HepG2 (cell line): ENCODE measurements around the gene CHM. TPM values are rescaled to one million over a fixed set of nuclear protein-coding genes. Genes with fewer than 3 reads are reported as not detected.

ENCODE experiments used
- ATAC-seq: fragments of 200-7000 bp; cut with Tn5 transposase; 3 replicates; pipeline ENCODE4 v1.9.1; 2020; ENCODE audit warnings: mild to moderate bottlenecking, moderate library complexity
- BruUV-seq: library from RNA; stranded (reverse); fragments of 400-500 nt; replicated peaks from 2 replicates; lab custom pipeline; 2021; lab: Mats Ljungman, UMichigan
- CTCF ChIA-PET: fragments of 300-600 bp; formaldehyde crosslinking; extraction: SDS; loops from one replicate; lab custom pipeline; 2021; ENCODE audit warnings: low total read pairs, inconsistent platforms, low intra/inter-chr PET ratio; lab: Yijun Ruan, JAX
- POLR2A ChIA-PET: fragments of 350-600 bp; sonication (Branson Sonifier 250); formaldehyde crosslinking; loops from one replicate; lab custom pipeline; 2020; ENCODE audit warnings: antibody characterized with exemption, inconsistent platforms; lab: Yijun Ruan, JAX
- DNase-seq: peaks from one replicate; pipeline ENCODE4 v3.0.0-alpha.2; 2015; ENCODE audit warnings: low spot score
- FAIRE-seq: peaks from 3 replicates; lab custom pipeline; 2011; peaks lifted over from hg19 to GRCh38; lab: Jason Lieb, UNC
- H2AFZ ChIP-seq: one replicate; pipeline ENCODE4 v1.6.1; 2011; ENCODE audit warnings: low read length, inconsistent platforms
- H3K27ac ChIP-seq: fragments of 300-600 bp; 3 replicates; pipeline ENCODE4 v1.8.0; 2011; ENCODE audit warnings: mixed run types, mild to moderate bottlenecking, mixed read lengths, low read length, inconsistent platforms; ENCODE audit not compliant: insufficient read depth; ENCODE audit errors: extremely low read length
- H3K27me3 ChIP-seq, 2 experiments: fragments of 200-600 bp in 1 of 2; 2 replicates in 1 of 2; 3 replicates in 1 of 2; pipeline versions ENCODE4 v1.6.0 to v1.8.0; 2011; ENCODE audit warnings: low read length in 2 of 2, mild to moderate bottlenecking in 2 of 2, moderate library complexity in 2 of 2, inconsistent platforms in 1 of 2; ENCODE audit not compliant: insufficient read depth in 2 of 2, control insufficient read depth in 1 of 2
- H3K36me3 ChIP-seq, 2 experiments: fragments of 200-600 bp in 1 of 2; replicated peaks in 1 of 2; 2 replicates in 1 of 2; 3 replicates in 1 of 2; pipeline versions ENCODE4 v1.5.1 to v1.8.0; 2011; ENCODE audit warnings: low read length in 2 of 2, inconsistent platforms in 1 of 2; ENCODE audit not compliant: insufficient read depth in 2 of 2, control insufficient read depth in 1 of 2
- H3K4me1 ChIP-seq: 2 replicates; pipeline ENCODE4 v1.5.1; 2012; ENCODE audit warnings: low read length, inconsistent platforms; ENCODE audit not compliant: insufficient read depth
- H3K4me2 ChIP-seq: 2 replicates; pipeline ENCODE4 v1.6.0; 2011; ENCODE audit warnings: low read depth, low read length, inconsistent platforms
- H3K4me3 ChIP-seq, 3 experiments: fragments of 200-600 bp in 1 of 3; sonication (generic), shearing (Covaris generic) in 1 of 3; replicated peaks in 1 of 3; 2 replicates each; pipeline ENCODE4 v1.5.1; 2011 to 2016; ENCODE audit warnings: low read length in 3 of 3, inconsistent platforms in 2 of 3, low read depth in 2 of 3, mild to moderate bottlenecking in 2 of 3, control low read depth in 1 of 3, mixed read lengths in 1 of 3; ENCODE audit not compliant: insufficient read depth in 1 of 3
- H3K79me2 ChIP-seq: one replicate; pipeline ENCODE4 v1.6.1; 2011; ENCODE audit warnings: low read length, inconsistent platforms; ENCODE audit not compliant: insufficient read depth
- H3K9ac ChIP-seq: 2 replicates; pipeline ENCODE4 v1.6.0; 2011; ENCODE audit warnings: mild to moderate bottlenecking, low read depth, low read length, inconsistent platforms; ENCODE audit not compliant: insufficient read depth
- H3K9me3 ChIP-seq: 2 replicates; pipeline ENCODE4 v1.5.1; 2012; ENCODE audit warnings: mild to moderate bottlenecking, low read length
- H4K20me1 ChIP-seq: 2 replicates; pipeline ENCODE4 v1.6.0; 2011; ENCODE audit warnings: inconsistent platforms, mild to moderate bottlenecking, low read length, moderate library complexity; ENCODE audit not compliant: insufficient read depth
- ADNP ChIP-seq: sonication (generic); formaldehyde crosslinking; IDR thresholded peaks from 2 replicates; pipeline ENCODE4 v1.4.0; 2020; ENCODE audit warnings: missing genetic modification reagents
- ATF7 ChIP-seq, 2 experiments: fragments of 450-650 bp in 1 of 2; sonication (generic) in 1 of 2; formaldehyde crosslinking in 1 of 2; IDR thresholded peaks; 2 replicates each; pipeline versions ENCODE4 v1.4.0 to v1.6.1; 2016 to 2020; ENCODE audit warnings: antibody characterized with exemption in 1 of 2, mild to moderate bottlenecking in 1 of 2, missing genetic modification reagents in 1 of 2
- BATF2 ChIP-seq: sonication (generic); formaldehyde crosslinking; IDR thresholded peaks from 2 replicates; pipeline ENCODE4 v1.8.0; 2022; ENCODE audit warnings: mild to moderate bottlenecking, missing genetic modification reagents, moderate library complexity
- CCDC6 ChIP-seq: sonication (generic); formaldehyde crosslinking; IDR thresholded peaks from 2 replicates; pipeline ENCODE4 v1.8.1; 2022; ENCODE audit warnings: mild to moderate bottlenecking, missing genetic modification reagents, moderate library complexity
- CEBPB ChIP-seq: IDR thresholded peaks from 2 replicates; pipeline ENCODE4 v1.6.1; 2011; ENCODE audit warnings: low read depth, low read length, improper control_type of control experiment, borderline replicate concordance
- GATAD2A ChIP-seq: IDR thresholded peaks from 2 replicates; pipeline ENCODE4 v1.6.1; 2016
- HNRNPUL1 ChIP-seq: fragments of 200-400 bp; formaldehyde crosslinking; IDR thresholded peaks from 2 replicates; pipeline ENCODE4 v1.6.1; 2017; ENCODE audit warnings: low read depth, mild to moderate bottlenecking, low read length, moderate library complexity
- KLF6 ChIP-seq: IDR thresholded peaks from 2 replicates; pipeline ENCODE4 v1.8.0; 2016; ENCODE audit warnings: missing biosample characterization, missing genetic modification reagents
- MTERF4 ChIP-seq: sonication (generic); formaldehyde crosslinking; IDR thresholded peaks from 2 replicates; pipeline ENCODE4 v1.8.0; 2023; ENCODE audit warnings: mild to moderate bottlenecking, missing genetic modification reagents
- PHF5A ChIP-seq: IDR thresholded peaks from one replicate; pipeline ENCODE4 v1.6.1; 2018; ENCODE audit warnings: low read depth, missing genetic modification reagents; ENCODE audit not compliant: unreplicated experiment
- SOX6 ChIP-seq, 2 experiments: fragments of 450-650 bp in 1 of 2; sonication (generic) in 1 of 2; formaldehyde crosslinking in 1 of 2; IDR thresholded peaks; 2 replicates each; pipeline versions ENCODE4 v1.4.0 to v1.6.1; 2017 to 2020; ENCODE audit warnings: antibody characterized with exemption in 1 of 2, mild to moderate bottlenecking in 1 of 2, missing genetic modification reagents in 1 of 2
- SRSF4 ChIP-seq: fragments of 200-400 bp; formaldehyde crosslinking; IDR thresholded peaks from one replicate; pipeline ENCODE4 v1.6.1; 2018; ENCODE audit warnings: mild to moderate bottlenecking, low read depth, low read length, moderate library complexity; ENCODE audit not compliant: poor library complexity, severe bottlenecking
- SYNCRIP ChIP-seq: fragments of 200-400 bp; formaldehyde crosslinking; IDR thresholded peaks from 2 replicates; pipeline ENCODE4 v1.6.1; 2018; ENCODE audit warnings: mild to moderate bottlenecking, low read depth, low read length; ENCODE audit not compliant: insufficient read depth
- ZNF564 ChIP-seq: sonication (generic); formaldehyde crosslinking; IDR thresholded peaks from 2 replicates; pipeline ENCODE4 v1.8.1; 2023; ENCODE audit warnings: mild to moderate bottlenecking, missing genetic modification reagents
- ZNF569 ChIP-seq: sonication (generic); formaldehyde crosslinking; IDR thresholded peaks from 2 replicates; pipeline ENCODE4 v1.5.0; 2020; ENCODE audit warnings: mild to moderate bottlenecking, missing genetic modification reagents, moderate library complexity, borderline replicate concordance
- ZNF766 ChIP-seq: sonication (generic); formaldehyde crosslinking; IDR thresholded peaks from 2 replicates; pipeline ENCODE4 v1.5.0; 2020; ENCODE audit warnings: missing genetic modification reagents, borderline replicate concordance
- ZNF781 ChIP-seq: sonication (generic); formaldehyde crosslinking; IDR thresholded peaks from 2 replicates; pipeline ENCODE4 v1.5.1; 2020; ENCODE audit warnings: borderline replicate concordance, mild to moderate bottlenecking, missing genetic modification reagents; ENCODE audit errors: not compliant biosample characterization
- WGBS: methylation state at CpG from one replicate; pipeline ENCODE4 v1.1.6; 2017; ENCODE audit warnings: low lambda C conversion rate; 5-methylcytosine and 5-hydroxymethylcytosine counted together
- in situ Hi-C: cut with HindIII; loops from 2 replicates; pipeline ENCODE4 v1.10.0; 2017; ENCODE audit warnings: low pct_unique_long_range_greater_than_20kb; ENCODE audit not compliant: extremely low pct_ligation_motif_present
- intact Hi-C: fragments of 100-400 bp; cut with micrococcal nuclease; formaldehyde crosslinking; loops from one replicate; pipeline ENCODE4 v1.10.0; 2022; ENCODE audit not compliant: unreplicated experiment
- polyA plus RNA-seq, 8 experiments: library from polyadenylated mRNA; depleted of rRNA in 3 of 8; stranded (reverse) in 7 of 8; unstranded in 1 of 8; fragments of >200 nt; fragmentation: Illumina TruSeq in 4 of 8; extraction: Trizol in 4 of 8; gene quantifications; 2 replicates each; pipeline versions ENCODE4 v1.2.1 to v1.2.3, GENCODE V29; 2011 to 2016; ENCODE audit warnings: low read depth in 4 of 8, missing spikeins in 1 of 8, mixed read lengths in 1 of 8; ENCODE audit not compliant: insufficient read depth in 1 of 8
- total RNA-seq, 5 experiments: library from RNA; depleted of rRNA; stranded (reverse); fragments of >200 nt; fragmentation: Illumina TruSeq; extraction: Trizol; gene quantifications; 2 replicates each; pipeline ENCODE4 v1.2.3, GENCODE V29; 2016; ENCODE audit warnings: low read depth in 1 of 5
- TF ChIP-seq, protein P1 (sequence below): IDR thresholded peaks from 2 replicates; pipeline ENCODE4 v1.6.1; 2016; ENCODE audit warnings: missing compliant biosample characterization, missing genetic modification reagents, borderline replicate concordance
- TF ChIP-seq, protein P2 (sequence below): sonication (generic); formaldehyde crosslinking; IDR thresholded peaks from 2 replicates; pipeline ENCODE4; 2020; ENCODE audit warnings: missing genetic modification reagents, mild to moderate bottlenecking, borderline replicate concordance

Gene CHM
- total and polyA plus RNA-seq, 2 of the 13 experiments (the other 11 are each of a cell fraction or from before 2014, with no cell fraction given) = 15.1 to 15.5 TPM

- in situ Hi-C loops = loop anchor here (25.0 kb wide), 1 partner anchor 192 kb away; no protein-coding TSS in a partner anchor
- no peak for TF ChIP-seq BATF2 (CRISPR knock-in tag)
- TF ChIP-seq CEBPB = no peak
- no peak for TF ChIP-seq ZNF781 (CRISPR knock-in tag)
- TF ChIP-seq ATF7 (IDR thresholded peaks at IDR 0.05) = no peak
- no peak for TF ChIP-seq ATF7 (CRISPR knock-in tag; IDR thresholded peaks at IDR 0.05)
- TF ChIP-seq CCDC6 = no peak
- no peak for TF ChIP-seq ZNF569 (CRISPR knock-in tag)
- TF ChIP-seq ZNF766 (CRISPR knock-in tag) = no peak
- TF ChIP-seq, protein P1, sequence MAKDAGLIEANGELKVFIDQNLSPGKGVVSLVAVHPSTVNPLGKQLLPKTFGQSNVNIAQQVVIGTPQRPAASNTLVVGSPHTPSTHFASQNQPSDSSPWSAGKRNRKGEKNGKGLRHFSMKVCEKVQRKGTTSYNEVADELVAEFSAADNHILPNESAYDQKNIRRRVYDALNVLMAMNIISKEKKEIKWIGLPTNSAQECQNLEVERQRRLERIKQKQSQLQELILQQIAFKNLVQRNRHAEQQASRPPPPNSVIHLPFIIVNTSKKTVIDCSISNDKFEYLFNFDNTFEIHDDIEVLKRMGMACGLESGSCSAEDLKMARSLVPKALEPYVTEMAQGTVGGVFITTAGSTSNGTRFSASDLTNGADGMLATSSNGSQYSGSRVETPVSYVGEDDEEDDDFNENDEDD = no peak
- no peak for TF ChIP-seq GATAD2A (CRISPR knock-in tag)
- no peak for TF ChIP-seq ZNF564 (CRISPR knock-in tag)
- no peak for TF ChIP-seq SOX6 (IDR thresholded peaks at IDR 0.05)
- no peak for TF ChIP-seq SOX6 (CRISPR knock-in tag; IDR thresholded peaks at IDR 0.05)
- TF ChIP-seq SRSF4 = no peak
- no peak for TF ChIP-seq PHF5A (CRISPR knock-in tag)
- TF ChIP-seq, protein P2, sequence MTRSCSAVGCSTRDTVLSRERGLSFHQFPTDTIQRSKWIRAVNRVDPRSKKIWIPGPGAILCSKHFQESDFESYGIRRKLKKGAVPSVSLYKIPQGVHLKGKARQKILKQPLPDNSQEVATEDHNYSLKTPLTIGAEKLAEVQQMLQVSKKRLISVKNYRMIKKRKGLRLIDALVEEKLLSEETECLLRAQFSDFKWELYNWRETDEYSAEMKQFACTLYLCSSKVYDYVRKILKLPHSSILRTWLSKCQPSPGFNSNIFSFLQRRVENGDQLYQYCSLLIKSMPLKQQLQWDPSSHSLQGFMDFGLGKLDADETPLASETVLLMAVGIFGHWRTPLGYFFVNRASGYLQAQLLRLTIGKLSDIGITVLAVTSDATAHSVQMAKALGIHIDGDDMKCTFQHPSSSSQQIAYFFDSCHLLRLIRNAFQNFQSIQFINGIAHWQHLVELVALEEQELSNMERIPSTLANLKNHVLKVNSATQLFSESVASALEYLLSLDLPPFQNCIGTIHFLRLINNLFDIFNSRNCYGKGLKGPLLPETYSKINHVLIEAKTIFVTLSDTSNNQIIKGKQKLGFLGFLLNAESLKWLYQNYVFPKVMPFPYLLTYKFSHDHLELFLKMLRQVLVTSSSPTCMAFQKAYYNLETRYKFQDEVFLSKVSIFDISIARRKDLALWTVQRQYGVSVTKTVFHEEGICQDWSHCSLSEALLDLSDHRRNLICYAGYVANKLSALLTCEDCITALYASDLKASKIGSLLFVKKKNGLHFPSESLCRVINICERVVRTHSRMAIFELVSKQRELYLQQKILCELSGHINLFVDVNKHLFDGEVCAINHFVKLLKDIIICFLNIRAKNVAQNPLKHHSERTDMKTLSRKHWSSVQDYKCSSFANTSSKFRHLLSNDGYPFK = no peak
- no peak for TF ChIP-seq SYNCRIP
- no peak for TF ChIP-seq KLF6 (CRISPR knock-in tag)
- TF ChIP-seq ADNP = no peak
- TF ChIP-seq HNRNPUL1 = no peak
- no peak for TF ChIP-seq MTERF4 (CRISPR knock-in tag)
Observed at GRCh38 chrX:85870585-85870984, 176.8 kb downstream of the CHM start.

More at GRCh38 chrX:85870585-85870984, 176.8 kb downstream of the CHM start:
- Histone ChIP-seq H3K4me2 (no peak overlapping the region), H3K36me3 (peaks cover 0 to 1% of the 10 kb centered on the region in 2 experiments; a peak in 1 of 5 replicates), H3K79me2 (no peaks in the 10 kb centered on the region), H3K4me3 (no peak overlapping the region), H3K27ac (no peak overlapping the region), H3K4me1 (no peaks in the 10 kb centered on the region), H2AFZ (no peak overlapping the region), H4K20me1 (no peaks in the 10 kb centered on the region), H3K9ac (no peak overlapping the region), H3K9me3 (no peaks in the 10 kb centered on the region), H3K27me3 (no peaks in the 10 kb centered on the region)
- 98% methylated on average over 3 of the region's 3 CpGs for WGBS
- ChIA-PET POLR2A (no interaction called here), CTCF (no interaction called here)
- intact Hi-C loops = no loop called here
- BruUV-seq = no TSS peak
- ATAC-seq = no peak
- no peak for FAIRE-seq
- DNase-seq = no peak
